WTC11 (cell line): ENCODE measurements around the gene ZFPM1. TPM values are rescaled to one million over a fixed set of nuclear protein-coding genes. Genes with fewer than 3 reads are reported as not detected.

Experiments used
- ATAC-seq: fragments of 200-7000 bp; cut with Tn5 transposase; 2 replicates; pipeline ENCODE4 v1.10.0; 2021; ENCODE audit warnings: mild to moderate bottlenecking, moderate library complexity
- CTCF ChIA-PET: fragments of 300-600 bp; sonication (Branson Sonifier 250); formaldehyde crosslinking; loops from one replicate; lab custom pipeline; 2021; ENCODE audit warnings: antibody characterized with exemption; lab: Charles Lee
- POLR2A ChIA-PET: fragments of 350-600 bp; sonication (Branson Sonifier 250); formaldehyde crosslinking; loops from one replicate; lab custom pipeline; 2021; ENCODE audit warnings: antibody characterized with exemption; lab: Charles Lee
- DNase-seq: peaks from one replicate; pipeline ENCODE4 v3.0.0; 2021; ENCODE audit warnings: low spot score
- H3K27ac Mint-ChIP-seq: 2 replicates; pipeline ENCODE4 v1.8.0; 2021; ENCODE audit warnings: mixed read lengths
- H3K27me3 Mint-ChIP-seq: 2 replicates; pipeline ENCODE4 v1.8.0; 2021; ENCODE audit warnings: low read depth, mild to moderate bottlenecking, moderate library complexity, mixed read lengths
- H3K36me3 Mint-ChIP-seq: 2 replicates; pipeline ENCODE4 v1.8.0; 2021; ENCODE audit warnings: mixed read lengths
- H3K4me1 Mint-ChIP-seq: 2 replicates; pipeline ENCODE4 v1.8.0; 2022; ENCODE audit warnings: mixed read lengths
- H3K4me3 Mint-ChIP-seq: 2 replicates; pipeline ENCODE4 v1.8.0; 2021; ENCODE audit warnings: mild to moderate bottlenecking, moderate library complexity, mixed read lengths
- H3K9me3 Mint-ChIP-seq: 2 replicates; pipeline ENCODE4 v1.8.0; 2021; ENCODE audit warnings: mixed read lengths
- EMX1 ChIP-seq: fragments of 250-450 bp; sonication (Bioruptor Pico); IDR thresholded peaks from 2 replicates; pipeline ENCODE4 v1.8.0; 2021; ENCODE audit warnings: mild to moderate bottlenecking
- ERG ChIP-seq: fragments of 250-450 bp; sonication (Bioruptor Pico); IDR thresholded peaks from 2 replicates; pipeline ENCODE4 v1.8.0; 2021; ENCODE audit warnings: mild to moderate bottlenecking
- ETV6 ChIP-seq: sonication (generic); formaldehyde crosslinking; IDR thresholded peaks from 2 replicates; pipeline ENCODE4 v1.8.1; 2022; ENCODE audit warnings: mild to moderate bottlenecking, missing genetic modification reagents
- FOXP1 ChIP-seq: sonication (generic); formaldehyde crosslinking; IDR thresholded peaks from 2 replicates; pipeline ENCODE4 v1.8.0; 2022; ENCODE audit warnings: missing genetic modification reagents, mild to moderate bottlenecking, moderate library complexity, borderline replicate concordance
- NFE2L1 ChIP-seq: sonication (generic); formaldehyde crosslinking; IDR thresholded peaks from 2 replicates; pipeline ENCODE4 v1.8.1; 2023; ENCODE audit warnings: missing genetic modification reagents
- NR3C1 ChIP-seq: sonication (generic); formaldehyde crosslinking; conservative IDR thresholded peaks from 2 replicates; pipeline ENCODE4 v1.8.1; 2023; ENCODE audit warnings: low read depth, mild to moderate bottlenecking, missing genetic modification reagents
- SOX15 ChIP-seq: fragments of 250-450 bp; sonication (Bioruptor Pico); IDR thresholded peaks from 2 replicates; pipeline ENCODE4 v1.9.0; 2021; ENCODE audit warnings: mild to moderate bottlenecking
- TEAD1 ChIP-seq: sonication (generic); formaldehyde crosslinking; IDR thresholded peaks from 2 replicates; pipeline ENCODE4 v1.8.0; 2022; ENCODE audit warnings: mild to moderate bottlenecking, missing genetic modification reagents
- TEAD4 ChIP-seq: sonication (generic); formaldehyde crosslinking; IDR thresholded peaks from 2 replicates; pipeline ENCODE4 v1.8.0; 2022; ENCODE audit warnings: mild to moderate bottlenecking, missing genetic modification reagents
- USF1 ChIP-seq: sonication (generic); formaldehyde crosslinking; IDR thresholded peaks from 2 replicates; pipeline ENCODE4 v1.8.0; 2022; ENCODE audit warnings: mild to moderate bottlenecking, missing genetic modification reagents
- ZNF232 ChIP-seq: sonication (generic); formaldehyde crosslinking; IDR thresholded peaks from 2 replicates; pipeline ENCODE4 v1.8.0; 2022; ENCODE audit warnings: mild to moderate bottlenecking, missing genetic modification reagents
- ZNF425 ChIP-seq: fragments of 250-450 bp; sonication (Bioruptor Pico); conservative IDR thresholded peaks from 2 replicates; pipeline ENCODE4 v1.9.0; 2021; ENCODE audit warnings: mild to moderate bottlenecking
- total RNA-seq: library from RNA; stranded (reverse); gene quantifications from 3 replicates; pipeline ENCODE4 v1.2.3, GENCODE V29; 2021
- TF ChIP-seq, protein P1 (sequence below): fragments of 250-450 bp; sonication (Bioruptor Pico); IDR thresholded peaks from 2 replicates; pipeline ENCODE4 v2.1.2; 2022; ENCODE audit warnings: mild to moderate bottlenecking, moderate library complexity
- TF ChIP-seq, protein P2 (sequence below): sonication (generic); formaldehyde crosslinking; IDR thresholded peaks from 2 replicates; pipeline ENCODE4 v1.8.0; 2022; ENCODE audit warnings: mild to moderate bottlenecking, missing genetic modification reagents
- TF ChIP-seq, protein P3 (sequence below): sonication (generic); formaldehyde crosslinking; IDR thresholded peaks from 2 replicates; pipeline ENCODE4 v1.8.1; 2022; ENCODE audit warnings: mild to moderate bottlenecking, moderate library complexity, missing genetic modification reagents

Gene ZFPM1
- total RNA-seq, 1 experiment from 2014 or later: 9.3 TPM

DNA sequence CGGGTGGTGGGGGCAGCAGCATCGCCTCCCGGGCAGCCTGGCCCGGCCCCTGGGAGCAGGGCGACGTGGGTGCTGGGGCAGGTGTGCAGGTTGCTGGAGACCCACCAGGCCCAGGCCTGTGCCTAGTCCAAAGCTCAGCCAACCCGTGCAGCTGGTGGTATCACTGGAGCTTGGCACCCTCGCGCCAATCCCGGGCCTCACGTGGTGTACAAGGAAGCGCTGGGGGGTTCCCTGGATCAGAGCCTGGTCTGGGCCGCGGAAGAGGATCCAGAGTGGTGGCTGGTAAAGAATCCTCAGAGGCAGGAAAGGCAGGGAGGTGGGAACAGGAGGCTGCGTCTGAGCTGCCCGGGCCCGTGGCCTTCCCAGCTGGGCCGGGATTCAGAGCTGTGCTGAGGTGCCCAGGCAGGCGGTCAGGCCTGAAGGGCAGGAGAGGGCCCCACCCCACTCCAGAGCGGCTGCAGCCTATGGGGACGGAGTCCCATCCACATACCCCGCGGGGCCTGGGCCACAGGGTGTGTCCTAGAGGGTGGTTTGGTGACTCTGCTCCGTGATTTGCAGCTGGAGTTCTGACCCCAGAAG is 36.2 kb downstream of the ZFPM1 start (continued):
- TF ChIP-seq, protein P1, sequence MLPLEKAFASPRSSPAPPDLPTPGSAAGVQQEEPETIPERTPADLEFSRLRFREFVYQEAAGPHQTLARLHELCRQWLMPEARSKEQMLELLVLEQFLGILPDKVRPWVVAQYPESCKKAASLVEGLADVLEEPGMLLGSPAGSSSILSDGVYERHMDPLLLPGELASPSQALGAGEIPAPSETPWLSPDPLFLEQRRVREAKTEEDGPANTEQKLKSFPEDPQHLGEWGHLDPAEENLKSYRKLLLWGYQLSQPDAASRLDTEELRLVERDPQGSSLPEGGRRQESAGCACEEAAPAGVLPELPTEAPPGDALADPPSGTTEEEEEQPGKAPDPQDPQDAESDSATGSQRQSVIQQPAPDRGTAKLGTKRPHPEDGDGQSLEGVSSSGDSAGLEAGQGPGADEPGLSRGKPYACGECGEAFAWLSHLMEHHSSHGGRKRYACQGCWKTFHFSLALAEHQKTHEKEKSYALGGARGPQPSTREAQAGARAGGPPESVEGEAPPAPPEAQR (CRISPR knock-in tag): no peak
- TF ChIP-seq NR3C1 (CRISPR knock-in tag): no peak
- TF ChIP-seq, all 79 proteins: peak for 0

- no peaks in the 10 kb centered on the region for H3K27me3 Mint-ChIP-seq
Measured at GRCh38 chr16:88491001-88491559, 38.0 kb downstream of the ZFPM1 start.

GRCh38 chr16:88491560-88492310 is 38.7 kb downstream of the ZFPM1 start:
- no peaks in the 10 kb centered on the region for H3K4me1 Mint-ChIP-seq
- ChIA-PET CTCF (no interaction called here), POLR2A (no interaction called here)
- no peak overlapping the region for H3K4me3 Mint-ChIP-seq
- no peaks in the 10 kb centered on the region for H3K27me3 Mint-ChIP-seq
- H3K36me3 Mint-ChIP-seq: no peaks in the 10 kb centered on the region
- H3K9me3 Mint-ChIP-seq: no peaks in the 10 kb centered on the region
- DNase-seq (no peak), ATAC-seq (no peak)
- no peak overlapping the region for H3K27ac Mint-ChIP-seq
- no peak for TF ChIP-seq SOX15 (CRISPR knock-in tag)
- TF ChIP-seq ZNF425 (CRISPR knock-in tag): no peak
- no peak for TF ChIP-seq TEAD1 (CRISPR knock-in tag)
- no peak for TF ChIP-seq EMX1
- no peak for TF ChIP-seq ERG (CRISPR knock-in tag)
- TF ChIP-seq FOXP1 (CRISPR knock-in tag): no peak
- TF ChIP-seq NFE2L1 (CRISPR knock-in tag): no peak
- TF ChIP-seq USF1: no peak
- TF ChIP-seq ETV6 (CRISPR knock-in tag): no peak

More at GRCh38 chr16:88491001-88491559, 38.0 kb downstream of the ZFPM1 start:
- ChIA-PET POLR2A (no interaction called here), CTCF (interaction anchor here (1.2 to 4.4 kb wide), 3 partner anchors 10 to 63 kb away, joined by 3 to 22 read pairs (median 4); no protein-coding TSS in a partner anchor)
- DNase-seq: no peak
- no peak overlapping the region for H3K27ac Mint-ChIP-seq
- H3K9me3 Mint-ChIP-seq: no peaks in the 10 kb centered on the region
- TF ChIP-seq, protein P2, sequence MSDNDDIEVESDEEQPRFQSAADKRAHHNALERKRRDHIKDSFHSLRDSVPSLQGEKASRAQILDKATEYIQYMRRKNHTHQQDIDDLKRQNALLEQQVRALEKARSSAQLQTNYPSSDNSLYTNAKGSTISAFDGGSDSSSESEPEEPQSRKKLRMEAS: no peak
- TF ChIP-seq, protein P3, sequence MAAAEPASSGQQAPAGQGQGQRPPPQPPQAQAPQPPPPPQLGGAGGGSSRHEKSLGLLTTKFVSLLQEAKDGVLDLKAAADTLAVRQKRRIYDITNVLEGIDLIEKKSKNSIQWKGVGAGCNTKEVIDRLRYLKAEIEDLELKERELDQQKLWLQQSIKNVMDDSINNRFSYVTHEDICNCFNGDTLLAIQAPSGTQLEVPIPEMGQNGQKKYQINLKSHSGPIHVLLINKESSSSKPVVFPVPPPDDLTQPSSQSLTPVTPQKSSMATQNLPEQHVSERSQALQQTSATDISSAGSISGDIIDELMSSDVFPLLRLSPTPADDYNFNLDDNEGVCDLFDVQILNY (CRISPR knock-in tag): no peak
- TF ChIP-seq TEAD4 (CRISPR knock-in tag): no peak
- no peak for TF ChIP-seq ZNF425 (CRISPR knock-in tag)
- TF ChIP-seq ZNF232 (CRISPR knock-in tag): no peak
- H3K4me3 Mint-ChIP-seq: no peak overlapping the region
- no peaks in the 10 kb centered on the region for H3K4me1 Mint-ChIP-seq
- H3K36me3 Mint-ChIP-seq: no peaks in the 10 kb centered on the region
- no peak for ATAC-seq
